Common myeloid progenitor, CD34-positive (primary cell): Measurements from ENCODE around the gene VCX3B. TPM values are rescaled to one million over a fixed set of nuclear protein-coding genes. Genes with fewer than 3 reads are reported as not detected.
"Not testable (repeated sequence)": the region's sequence is repeated elsewhere in the genome, so short reads cannot be mapped to it uniquely, and the experiment has no call there.

Experiments used
- CTCF ChIA-PET: fragments of 350-600 bp; sonication (Branson Sonifier 250); formaldehyde crosslinking; loops from one replicate; lab custom pipeline; 2021; ENCODE audit warnings: antibody characterized with exemption; lab: Charles Lee
- POLR2A ChIA-PET: fragments of 350-600 bp; sonication (Branson Sonifier 250); formaldehyde crosslinking; loops from one replicate; lab custom pipeline; 2021; ENCODE audit warnings: antibody characterized with exemption; lab: Charles Lee
- DNase-seq, 3 donors: peaks; one replicate each; pipeline versions ENCODE4 v3.0.0 to v3.0.0-alpha.2; 2013
- H3K27ac ChIP-seq, 2 experiments: 1 replicate in 1 of 2; 2 replicates in 1 of 2; pipeline ENCODE4 v1.7.0; 2013; ENCODE audit warnings: inconsistent platforms in 2 of 2, low read length in 2 of 2, mild to moderate bottlenecking in 2 of 2, low read depth in 1 of 2, moderate library complexity in 1 of 2; ENCODE audit not compliant: severe bottlenecking in 2 of 2, insufficient read depth in 1 of 2, poor library complexity in 1 of 2
- H3K27me3 ChIP-seq, 5 experiments: replicated peaks in 2 of 5; 1 replicate in 3 of 5; 2 replicates in 2 of 5; pipeline versions ENCODE4 v1.6.1 to v1.7.0; 2013; ENCODE audit warnings: low read length in 4 of 5, mild to moderate bottlenecking in 2 of 5, moderate library complexity in 2 of 5, inconsistent platforms in 1 of 5; ENCODE audit not compliant: insufficient read depth in 5 of 5, control insufficient read depth in 4 of 5
- H3K36me3 ChIP-seq, 4 experiments: 1 replicate in 2 of 4; 2 replicates in 2 of 4; pipeline versions ENCODE4 v1.6.1 to v1.7.0; 2013; ENCODE audit warnings: low read length in 3 of 4, control low read depth in 1 of 4, mild to moderate bottlenecking in 1 of 4; ENCODE audit not compliant: control insufficient read depth in 4 of 4, insufficient read depth in 4 of 4
- H3K4me1 ChIP-seq, 4 experiments: 1 replicate in 3 of 4; 2 replicates in 1 of 4; pipeline versions ENCODE4 v1.6.1 to v1.7.1; 2013; ENCODE audit warnings: low read length in 3 of 4, mild to moderate bottlenecking in 3 of 4, control low read depth in 1 of 4, inconsistent platforms in 1 of 4, moderate library complexity in 1 of 4; ENCODE audit not compliant: control insufficient read depth in 4 of 4, insufficient read depth in 4 of 4; ENCODE audit errors: control extremely low read depth in 1 of 4
- H3K4me3 ChIP-seq, 7 experiments: 1 replicate in 4 of 7; 2 replicates in 3 of 7; pipeline versions ENCODE4 v1.5.1 to v1.7.0; 2013; ENCODE audit warnings: mild to moderate bottlenecking in 7 of 7, low read length in 6 of 7, moderate library complexity in 6 of 7, inconsistent platforms in 2 of 7, low read depth in 2 of 7, control low read depth in 1 of 7; ENCODE audit not compliant: insufficient read depth in 4 of 7, control insufficient read depth in 1 of 7; ENCODE audit errors: extremely low read depth in 1 of 7
- H3K9me3 ChIP-seq, 5 experiments: 1 replicate in 4 of 5; 2 replicates in 1 of 5; pipeline versions ENCODE4 v1.6.1 to v1.7.1; 2013; ENCODE audit warnings: low read length in 4 of 5, mild to moderate bottlenecking in 2 of 5, inconsistent platforms in 1 of 5, low read depth in 1 of 5, moderate library complexity in 1 of 5; ENCODE audit not compliant: control insufficient read depth in 4 of 5, insufficient read depth in 2 of 5; ENCODE audit errors: control extremely low read depth in 1 of 5
- WGBS: methylation state at CpG from one replicate; pipeline ENCODE4 v1.1.5; 2013; ENCODE audit not compliant: insufficient coverage; 5-methylcytosine and 5-hydroxymethylcytosine counted together
- polyA plus RNA-seq: library from polyadenylated mRNA; unstranded; fragments of 120-200 nt; gene quantifications from one replicate; pipeline ENCODE4 v1.2.1, GENCODE V29; 2013

Gene VCX3B
- polyA plus RNA-seq = not detected

- DNase-seq, H3K27me3 ChIP-seq, POLR2A ChIA-PET, H3K36me3 ChIP-seq, H3K9me3 ChIP-seq, H3K4me1 ChIP-seq, CTCF ChIA-PET, H3K27ac ChIP-seq, H3K4me3 ChIP-seq: not testable (repeated sequence)
- WGBS = no CpG with 5 or more reads among the region's 3 CpGs
Measured at GRCh38 chrX:8464530-8464929, at the start of gene VCX3B. TSS of gene VCX3B (plus strand) at chrX:8464830. CDS start at chrX:8465451, 621 bp downstream.

DNA sequence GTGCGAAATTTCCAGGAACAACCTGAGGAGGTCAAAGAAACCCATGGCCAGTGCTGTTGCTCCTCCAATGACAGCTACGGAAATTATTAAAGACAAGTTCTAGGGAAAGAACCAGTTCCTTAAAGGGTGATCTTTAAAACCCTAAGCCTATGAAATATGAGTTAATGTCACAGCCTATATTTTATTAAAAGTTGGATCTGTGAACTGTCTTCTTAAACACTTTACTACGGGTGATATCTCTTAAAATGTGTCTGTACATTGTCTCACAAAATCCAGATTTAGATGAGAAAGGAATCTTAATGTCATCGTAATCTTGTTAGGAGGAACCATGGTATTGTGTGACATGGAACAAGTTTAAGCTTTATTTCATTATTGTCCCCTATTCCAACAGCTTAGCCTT is 46.3 kb upstream of the VCX3B start:
- Histone ChIP-seq H3K27ac (no peak overlapping the region), H3K9me3 (peaks cover 0 to 3% (median 0%) of the 10 kb centered on the region in 5 experiments), H3K36me3 (no peaks in the 10 kb centered on the region), H3K27me3 (no peaks in the 10 kb centered on the region), H3K4me1 (no peaks in the 10 kb centered on the region), H3K4me3 (no peak overlapping the region)
- CTCF ChIA-PET = no interaction called here
- POLR2A ChIA-PET = no interaction called here
- 93% methylated on average over 3 of the region's 4 CpGs for WGBS
- no peak for DNase-seq

DNA sequence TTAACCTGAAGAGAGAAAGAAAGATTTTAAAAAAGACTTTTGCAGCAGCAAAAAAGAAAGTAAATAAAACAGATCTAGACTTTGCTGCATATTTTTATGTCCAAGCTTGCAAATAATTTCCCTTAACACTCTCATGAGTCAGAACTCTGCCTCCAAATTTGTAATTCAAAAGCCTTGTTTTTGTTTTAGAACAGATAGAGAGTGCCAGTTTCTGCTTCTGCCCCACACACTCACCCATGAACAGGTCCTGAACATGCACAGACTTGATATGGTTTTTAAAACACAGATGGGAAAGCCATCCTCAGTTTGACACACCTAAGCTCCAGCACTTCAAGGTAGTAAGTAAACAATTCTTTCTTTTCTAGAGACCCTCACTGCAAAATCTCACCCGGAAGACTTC is 39.7 kb upstream of the VCX3B start:
- Histone ChIP-seq H3K4me1 (no peaks in the 10 kb centered on the region), H3K27ac (no peak overlapping the region), H3K27me3 (no peaks in the 10 kb centered on the region), H3K36me3 (no peaks in the 10 kb centered on the region), H3K4me3 (no peak overlapping the region), H3K9me3 (no peaks in the 10 kb centered on the region)
- CTCF ChIA-PET = no interaction called here
- POLR2A ChIA-PET = no interaction called here
- no CpG with 5 or more reads among the region's 1 CpG for WGBS
- DNase-seq = no peak

GRCh38 chrX:8429692-8430249 is 34.9 kb upstream of the VCX3B start:
- no peak overlapping the region for H3K4me3 ChIP-seq
- POLR2A ChIA-PET = no interaction called here
- no peak for DNase-seq
- H3K27ac ChIP-seq = no peak overlapping the region
- H3K4me1 ChIP-seq = no peaks in the 10 kb centered on the region
- H3K9me3 ChIP-seq = no peaks in the 10 kb centered on the region
- no peaks in the 10 kb centered on the region for H3K36me3 ChIP-seq
- peaks cover 0 to 2% (median 0%) of the 10 kb centered on the region in 5 experiments for H3K27me3 ChIP-seq
- 92% methylated on average over 4 of the region's 6 CpGs for WGBS
- CTCF ChIA-PET = no interaction called here

- CTCF ChIA-PET = no interaction called here
- Histone ChIP-seq H3K4me1 (no peaks in the 10 kb centered on the region), H3K27me3 (peaks cover 0 to 2% (median 0%) of the 10 kb centered on the region in 5 experiments), H3K27ac (no peak overlapping the region), H3K4me3 (no peak overlapping the region), H3K36me3 (no peaks in the 10 kb centered on the region), H3K9me3 (no peaks in the 10 kb centered on the region)
- WGBS = no CpG with 5 or more reads among the region's 3 CpGs
- no peak for DNase-seq
- POLR2A ChIA-PET = no interaction called here
Measured at GRCh38 chrX:8430444-8430843, 34.2 kb upstream of the VCX3B start.

GRCh38 chrX:8432396-8432795 is 32.2 kb upstream of the VCX3B start:
- CTCF ChIA-PET = no interaction called here
- no peak overlapping the region for H3K27ac ChIP-seq
- no peaks in the 10 kb centered on the region for H3K36me3 ChIP-seq
- H3K4me1 ChIP-seq = no peaks in the 10 kb centered on the region
- no peaks in the 10 kb centered on the region for H3K9me3 ChIP-seq
- no peak overlapping the region for H3K4me3 ChIP-seq
- POLR2A ChIA-PET = no interaction called here
- WGBS = 100% methylated on average over 3 of the region's 3 CpGs
- H3K27me3 ChIP-seq = peaks cover 0 to 2% (median 0%) of the 10 kb centered on the region in 5 experiments
- no peak for DNase-seq

GRCh38 chrX:8433109-8434062 is 31.2 kb upstream of the VCX3B start:
- Histone ChIP-seq H3K36me3 (no peaks in the 10 kb centered on the region), H3K9me3 (no peaks in the 10 kb centered on the region), H3K4me1 (no peaks in the 10 kb centered on the region), H3K27ac (no peak overlapping the region), H3K27me3 (peaks cover 0 to 2% (median 0%) of the 10 kb centered on the region in 5 experiments), H3K4me3 (no peak overlapping the region)
- ChIA-PET CTCF (no interaction called here), POLR2A (no interaction called here)
- DNase-seq = no peak
- 86% methylated on average over 2 of the region's 3 CpGs for WGBS
